Spleen (tissue), 7 donors: ENCODE results near the gene SLC1A2.

Experiments
- POLR2A ChIP-seq, 3 donors: fragments of 450-650 bp; IDR thresholded peaks; one replicate each; pipeline ENCODE4 v1.5.1; 2017; ENCODE audit warnings: antibody characterized with exemption in 3 of 3, mild to moderate bottlenecking in 1 of 3
- POLR2AphosphoS5 ChIP-seq, 3 donors: sonication (generic); formaldehyde crosslinking; IDR thresholded peaks; one replicate each; pipeline ENCODE4 v1.5.1; 2017; ENCODE audit warnings: antibody characterized with exemption in 3 of 3
- TF ChIP-seq, protein P1 (sequence below), 11 experiments: fragments of 200-600 bp in 7 of 11; fragments of 450-650 bp in 4 of 11; sonication (generic) in 4 of 11; IDR thresholded peaks in 8 of 11; conservative IDR thresholded peaks in 3 of 11; 1 replicate in 7 of 11; 2 replicates in 4 of 11; pipeline versions ENCODE4 v1.4.0 to v1.8.0; 2016 to 2021; ENCODE audit warnings: antibody characterized with exemption in 11 of 11, inconsistent platforms in 4 of 11, mild to moderate bottlenecking in 1 of 11
- donor health status: DM: no; HTN: no; CAD: no; lungs with moderate emphysema.
- donor health status: DM: no; HTN: no; CAD: no.
- donor health status: DM: no; HTN: no; CAD: no.

DNA sequence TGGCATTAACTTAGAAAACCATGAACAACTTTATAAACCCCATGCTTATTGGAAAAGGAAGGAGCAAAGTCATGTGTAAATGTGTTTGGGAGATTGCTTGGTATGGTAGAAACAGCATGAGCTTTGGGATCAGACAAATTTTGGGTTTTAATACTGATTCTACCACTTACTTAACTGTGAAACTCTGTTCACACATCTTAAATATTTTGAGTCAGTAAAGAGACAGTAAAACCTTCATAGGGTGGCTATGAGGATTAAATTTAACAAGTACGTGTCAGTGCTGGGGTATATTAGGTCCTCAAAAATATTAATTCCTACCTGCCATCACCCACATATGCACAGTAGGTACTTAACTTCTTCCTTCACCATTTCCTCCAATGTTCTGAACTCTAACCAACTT, 183.9 kb downstream of the SLC1A2 start:
- TF ChIP-seq POLR2A (IDR thresholded peaks at IDR 0.05) (no peak), POLR2AphosphoS5 (IDR thresholded peaks at IDR 0.05) (no peak)
- TF ChIP-seq, protein P1, sequence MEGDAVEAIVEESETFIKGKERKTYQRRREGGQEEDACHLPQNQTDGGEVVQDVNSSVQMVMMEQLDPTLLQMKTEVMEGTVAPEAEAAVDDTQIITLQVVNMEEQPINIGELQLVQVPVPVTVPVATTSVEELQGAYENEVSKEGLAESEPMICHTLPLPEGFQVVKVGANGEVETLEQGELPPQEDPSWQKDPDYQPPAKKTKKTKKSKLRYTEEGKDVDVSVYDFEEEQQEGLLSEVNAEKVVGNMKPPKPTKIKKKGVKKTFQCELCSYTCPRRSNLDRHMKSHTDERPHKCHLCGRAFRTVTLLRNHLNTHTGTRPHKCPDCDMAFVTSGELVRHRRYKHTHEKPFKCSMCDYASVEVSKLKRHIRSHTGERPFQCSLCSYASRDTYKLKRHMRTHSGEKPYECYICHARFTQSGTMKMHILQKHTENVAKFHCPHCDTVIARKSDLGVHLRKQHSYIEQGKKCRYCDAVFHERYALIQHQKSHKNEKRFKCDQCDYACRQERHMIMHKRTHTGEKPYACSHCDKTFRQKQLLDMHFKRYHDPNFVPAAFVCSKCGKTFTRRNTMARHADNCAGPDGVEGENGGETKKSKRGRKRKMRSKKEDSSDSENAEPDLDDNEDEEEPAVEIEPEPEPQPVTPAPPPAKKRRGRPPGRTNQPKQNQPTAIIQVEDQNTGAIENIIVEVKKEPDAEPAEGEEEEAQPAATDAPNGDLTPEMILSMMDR (IDR thresholded peaks at IDR 0.05 in 8 of 11, conservative IDR thresholded peaks at IDR 0.05 in 3 of 11), result no peak
